Liver (tissue), 9 donors: ENCODE results near the gene UBE3B. TPM values are rescaled to one million over a fixed set of nuclear protein-coding genes. Genes with fewer than 3 reads are reported as not detected.

ENCODE experiments used
- DNase-seq: peaks from one replicate; pipeline ENCODE4 v3.0.0-alpha.2; 2017; ENCODE audit warnings: low spot score
- H3K27ac ChIP-seq, 2 donors: one replicate each; pipeline ENCODE4 v1.7.0; 2013; ENCODE audit warnings: inconsistent platforms in 2 of 2, low read length in 2 of 2, control low read depth in 1 of 2, low read depth in 1 of 2, mild to moderate bottlenecking in 1 of 2
- H3K27me3 ChIP-seq, 4 donors: one replicate each; pipeline versions ENCODE4 v1.6.1 to v1.7.0; 2013; ENCODE audit warnings: low read length in 3 of 4, inconsistent platforms in 1 of 4, mild to moderate bottlenecking in 1 of 4, moderate library complexity in 1 of 4; ENCODE audit not compliant: control insufficient read depth in 4 of 4, insufficient read depth in 4 of 4
- H3K36me3 ChIP-seq, 4 donors: one replicate each; pipeline versions ENCODE4 v1.6.1 to v1.7.0; 2013; ENCODE audit warnings: low read length in 3 of 4, mild to moderate bottlenecking in 3 of 4, low read depth in 1 of 4, moderate library complexity in 1 of 4; ENCODE audit not compliant: control insufficient read depth in 4 of 4, insufficient read depth in 3 of 4
- H3K4me1 ChIP-seq, 4 donors: one replicate each; pipeline versions ENCODE4 v1.6.1 to v1.7.0; 2013; ENCODE audit warnings: low read length in 3 of 4, mild to moderate bottlenecking in 3 of 4, moderate library complexity in 1 of 4; ENCODE audit not compliant: control insufficient read depth in 4 of 4, insufficient read depth in 4 of 4
- H3K4me3 ChIP-seq, 3 donors: one replicate each; pipeline versions ENCODE4 v1.6.1 to v1.7.0; 2013; ENCODE audit warnings: low read length in 3 of 3, control low read depth in 1 of 3, low read depth in 1 of 3, mild to moderate bottlenecking in 1 of 3
- H3K9ac ChIP-seq, 2 donors: one replicate each; pipeline ENCODE4 v1.7.0; 2013; ENCODE audit warnings: low read length in 2 of 2, mild to moderate bottlenecking in 2 of 2, moderate library complexity in 2 of 2, control low read depth in 1 of 2, low read depth in 1 of 2
- H3K9me3 ChIP-seq, 4 donors: one replicate each; pipeline versions ENCODE4 v1.6.1 to v1.7.0; 2013; ENCODE audit warnings: low read length in 3 of 4; ENCODE audit not compliant: control insufficient read depth in 4 of 4
- HNF4A ChIP-seq, 2 donors: conservative IDR thresholded peaks; 2 replicates each; pipeline ENCODE4 v1.6.1; 2016; ENCODE audit warnings: antibody characterized with exemption in 2 of 2, mild to moderate bottlenecking in 2 of 2
- RXRA ChIP-seq, 2 donors: IDR thresholded peaks; 2 replicates each; pipeline ENCODE4 v1.6.1; 2017 to 2018; ENCODE audit warnings: antibody characterized with exemption in 2 of 2, mild to moderate bottlenecking in 1 of 2
- YY1 ChIP-seq: IDR thresholded peaks from 2 replicates; pipeline ENCODE4 v1.6.1; 2016; ENCODE audit warnings: antibody characterized with exemption, mild to moderate bottlenecking
- WGBS: extraction: QIAGEN DNeasy Blood & Tissue Kit; methylation state at CpG from one replicate; pipeline ENCODE4 v1.1.7; 2013; 5-methylcytosine and 5-hydroxymethylcytosine counted together
- polyA plus RNA-seq, 2 donors: library from polyadenylated mRNA; stranded (reverse) in 1 of 2; unstranded in 1 of 2; fragments of 200-250 nt in 1 of 2; fragments of >200 nt in 1 of 2; fragmentation: Nextera tagmentation in 1 of 2; extraction: Ambion mirVana in 1 of 2; gene quantifications; one replicate each; pipeline versions ENCODE4 v1.2.1 to v1.2.3, GENCODE V29; 2013 to 2015
- total RNA-seq, 2 donors: library from RNA; depleted of rRNA; stranded (reverse); fragments of >200 nt; gene quantifications; one replicate each; pipeline ENCODE4 v1.2.3, GENCODE V29; 2014
- TF ChIP-seq, protein P1 (sequence below): fragments of 150-350 bp; IDR thresholded peaks from 2 replicates; pipeline ENCODE4 v1.5.1; 2017; ENCODE audit warnings: improper control_type of control experiment, low read depth, low read length; ENCODE audit not compliant: missing input control
- donor health status: healthy.
- donor health status: healthy.
- donor health status: healthy.
- donor health status: healthy.
- donor health status: healthy.

Gene UBE3B
- total and polyA plus RNA-seq, 4 donors: 9.3 to 43.4 (median 24.1) TPM

DNA sequence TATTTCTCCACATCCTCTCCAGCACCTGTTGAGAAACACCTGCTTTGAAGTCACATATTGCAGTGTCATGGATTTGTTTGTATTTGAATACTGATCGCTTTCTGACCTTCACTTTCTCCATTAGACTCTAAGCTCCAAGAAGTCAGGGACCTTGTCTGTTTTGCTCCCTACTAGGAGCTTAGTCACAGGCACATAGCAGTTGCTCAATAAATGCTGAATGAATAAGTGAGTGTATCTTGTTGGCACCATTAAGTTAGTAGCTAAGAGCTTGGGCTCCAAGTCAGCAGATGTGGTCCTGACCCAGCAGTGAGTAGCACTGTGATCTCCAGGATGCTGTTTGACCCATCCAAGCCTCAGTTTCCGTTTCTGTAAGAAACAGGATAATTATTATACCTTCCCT, 106.3 kb downstream of the UBE3B start:
- H3K9ac ChIP-seq: no peak overlapping the region
- peaks cover 26 to 52% (median 43%) of the 10 kb centered on the region in 4 donors for H3K4me1 ChIP-seq
- H3K36me3 ChIP-seq: peaks cover 9 to 23% (median 16%) of the 10 kb centered on the region in 4 donors
- H3K9me3 ChIP-seq: no peaks in the 10 kb centered on the region
- H3K27me3 ChIP-seq: no peaks in the 10 kb centered on the region
- no peak overlapping the region for H3K27ac ChIP-seq
- TF ChIP-seq, protein P1, sequence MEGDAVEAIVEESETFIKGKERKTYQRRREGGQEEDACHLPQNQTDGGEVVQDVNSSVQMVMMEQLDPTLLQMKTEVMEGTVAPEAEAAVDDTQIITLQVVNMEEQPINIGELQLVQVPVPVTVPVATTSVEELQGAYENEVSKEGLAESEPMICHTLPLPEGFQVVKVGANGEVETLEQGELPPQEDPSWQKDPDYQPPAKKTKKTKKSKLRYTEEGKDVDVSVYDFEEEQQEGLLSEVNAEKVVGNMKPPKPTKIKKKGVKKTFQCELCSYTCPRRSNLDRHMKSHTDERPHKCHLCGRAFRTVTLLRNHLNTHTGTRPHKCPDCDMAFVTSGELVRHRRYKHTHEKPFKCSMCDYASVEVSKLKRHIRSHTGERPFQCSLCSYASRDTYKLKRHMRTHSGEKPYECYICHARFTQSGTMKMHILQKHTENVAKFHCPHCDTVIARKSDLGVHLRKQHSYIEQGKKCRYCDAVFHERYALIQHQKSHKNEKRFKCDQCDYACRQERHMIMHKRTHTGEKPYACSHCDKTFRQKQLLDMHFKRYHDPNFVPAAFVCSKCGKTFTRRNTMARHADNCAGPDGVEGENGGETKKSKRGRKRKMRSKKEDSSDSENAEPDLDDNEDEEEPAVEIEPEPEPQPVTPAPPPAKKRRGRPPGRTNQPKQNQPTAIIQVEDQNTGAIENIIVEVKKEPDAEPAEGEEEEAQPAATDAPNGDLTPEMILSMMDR: no peak
- TF ChIP-seq HNF4A (conservative IDR thresholded peaks at IDR 0.05) (no peak), RXRA (IDR thresholded peaks at IDR 0.05) (peak in 1 of 2 donors; percentile 7), YY1 (no peak)
- H3K4me3 ChIP-seq: no peak overlapping the region
- no peak for DNase-seq
- WGBS: 73% methylated on average over 2 of the region's 2 CpGs

Other genes starting within 250 kb of the UBE3B start
- gene FOXN4, start 168.3 kb upstream of the UBE3B start, total RNA-seq: not detected
- gene FOXN4, start 168.3 kb upstream of the UBE3B start, polyA plus RNA-seq: not detected
- gene MYO1H, start 129.7 kb upstream of the UBE3B start, total RNA-seq: not detected
- gene MYO1H, start 129.7 kb upstream of the UBE3B start, polyA plus RNA-seq: not detected
- gene KCTD10, start 334 bp upstream of the UBE3B start, total RNA-seq: 10 to 100 TPM in 1 of 2 donors, 1 to 10 TPM in 1; 8.4 to 20.1 TPM
- 10 to 100 TPM in 1 of 2 donors, 1 to 10 TPM in 1; 4.2 to 11.4 TPM for gene KCTD10, start 334 bp upstream of the UBE3B start, polyA plus RNA-seq
- gene MMAB, start 95.9 kb downstream of the UBE3B start, total RNA-seq: 10 to 100 TPM; 47.1 to 63.5 TPM
- 100 to 1,000 TPM in 1 of 2 donors, 10 to 100 TPM in 1; 90.6 to 101 TPM for gene MMAB, start 95.9 kb downstream of the UBE3B start, polyA plus RNA-seq
- gene MVK, start 96.2 kb downstream of the UBE3B start, total RNA-seq: 10 to 100 TPM; 34.9 to 50.3 TPM
- 10 to 100 TPM; 39.0 to 43.8 TPM for gene MVK, start 96.2 kb downstream of the UBE3B start, polyA plus RNA-seq
- 1 to 10 TPM; 1.8 to 2.2 TPM for gene FAM222A, start 236.2 kb downstream of the UBE3B start, total RNA-seq
- gene FAM222A, start 236.2 kb downstream of the UBE3B start, polyA plus RNA-seq: 1 to 10 TPM in 1 of 2 donors, under 1 TPM in 1; 0.97 to 2.0 TPM